ENCODE results near the gene ANXA6. TPM values are rescaled to one million over a fixed set of nuclear protein-coding genes. Genes with fewer than 3 reads are reported as not detected.

Gene ANXA6
- total and polyA plus RNA-seq, 7 donors, result 22.9 to 333 (median 233) TPM

DNA sequence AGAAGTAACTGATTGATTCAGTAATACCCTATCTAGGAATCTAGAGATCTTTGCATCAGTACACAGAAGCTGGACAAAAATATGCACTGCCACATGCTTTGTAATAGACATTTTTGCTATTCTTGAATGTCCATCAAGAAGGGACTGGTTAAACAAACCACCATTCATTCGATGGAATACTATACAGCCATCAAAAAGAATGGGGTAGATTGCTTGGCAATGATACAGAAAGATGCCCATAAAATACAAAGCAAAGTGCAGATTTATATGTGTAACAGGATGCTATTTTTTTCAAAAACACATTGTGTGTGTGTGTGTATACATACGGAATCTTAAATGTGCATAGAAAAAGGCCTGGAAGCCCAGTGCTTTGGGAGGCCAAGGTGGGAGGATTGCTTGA, 84.3 kb downstream of the ANXA6 start:
- Histone ChIP-seq H3K27ac (no peak overlapping the region), H3K4me3 (no peak overlapping the region), H3K4me1 (peaks cover 0 to 54% (median 43%) of the 10 kb centered on the region in 4 donors), H3K27me3 (no peaks in the 10 kb centered on the region), H3K36me3 (no peaks in the 10 kb centered on the region), H3K9me3 (no peaks in the 10 kb centered on the region)
- no peak for DNase-seq
- intact Hi-C loops (cut with DNase I), result no loop called here
- TF ChIP-seq EP300 (IDR thresholded peaks at IDR 0.05) (no peak), POLR2AphosphoS5 (IDR thresholded peaks at IDR 0.05) (no peak), CTCF (IDR thresholded peaks at IDR 0.05) (no peak), POLR2A (IDR thresholded peaks at IDR 0.05) (no peak)
- WGBS, 2 donors, result 95 to 98% methylated on average over 2 of the region's 2 CpGs

DNA sequence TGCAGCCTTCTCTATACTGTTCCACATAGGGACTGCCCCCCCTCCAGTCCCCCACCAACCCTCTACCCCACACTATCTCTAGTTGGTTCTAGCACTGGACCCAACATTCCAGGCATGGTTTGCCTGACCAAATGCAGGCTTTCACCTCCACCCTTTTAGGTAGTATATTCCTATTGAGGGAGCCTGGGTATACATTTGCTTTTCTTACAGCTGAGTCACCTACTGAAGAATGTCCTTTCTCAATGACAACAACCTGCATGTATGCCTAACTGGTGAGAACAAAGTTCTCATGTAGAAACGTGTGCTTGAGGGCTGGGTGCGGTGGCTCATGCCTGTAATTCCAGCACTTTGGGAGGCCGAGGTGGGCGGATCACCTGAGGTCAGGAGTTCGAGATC, 85.0 kb downstream of the ANXA6 start:
- Histone ChIP-seq H3K27ac (no peak overlapping the region), H3K4me1 (peaks cover 0 to 55% (median 50%) of the 10 kb centered on the region in 4 donors), H3K27me3 (no peaks in the 10 kb centered on the region), H3K36me3 (no peaks in the 10 kb centered on the region), H3K4me3 (no peak overlapping the region), H3K9me3 (no peaks in the 10 kb centered on the region)
- intact Hi-C loops (cut with DNase I), result no loop called here
- no peak for TF ChIP-seq POLR2A (IDR thresholded peaks at IDR 0.05)
- no peak for TF ChIP-seq EP300 (IDR thresholded peaks at IDR 0.05)
- TF ChIP-seq CTCF (IDR thresholded peaks at IDR 0.05), result no peak
- TF ChIP-seq POLR2AphosphoS5 (IDR thresholded peaks at IDR 0.05), result no peak
- DNase-seq, result no peak
- WGBS, 2 donors, result 64 to 90% methylated on average over 5 of the region's 5 CpGs

- H3K36me3 ChIP-seq, result no peaks in the 10 kb centered on the region
- H3K27ac ChIP-seq, result no peak overlapping the region
- 91 to 92% methylated on average over 10 of the region's 10 CpGs for WGBS, 2 donors
- no peak for DNase-seq
- intact Hi-C loops (cut with DNase I), result no loop called here
- no peak overlapping the region for H3K4me3 ChIP-seq
- H3K27me3 ChIP-seq, result no peaks in the 10 kb centered on the region
- H3K9me3 ChIP-seq, result no peaks in the 10 kb centered on the region
- H3K4me1 ChIP-seq, result peaks cover 0 to 58% (median 54%) of the 10 kb centered on the region in 4 donors
- no peak for TF ChIP-seq POLR2A (IDR thresholded peaks at IDR 0.05)
- TF ChIP-seq EP300 (IDR thresholded peaks at IDR 0.05), result no peak
- no peak for TF ChIP-seq CTCF (IDR thresholded peaks at IDR 0.05)
- no peak for TF ChIP-seq POLR2AphosphoS5 (IDR thresholded peaks at IDR 0.05)
Measured at GRCh38 chr5:151071848-151072629, 85.5 kb downstream of the ANXA6 start.

- peaks cover 0 to 68% (median 53%) of the 10 kb centered on the region in 4 donors for H3K4me1 ChIP-seq
Measured at GRCh38 chr5:151071021-151071420, 86.6 kb downstream of the ANXA6 start.

More at GRCh38 chr5:151071021-151071420, 86.6 kb downstream of the ANXA6 start:
- Histone ChIP-seq H3K27me3 (no peaks in the 10 kb centered on the region), H3K4me3 (no peak overlapping the region), H3K36me3 (no peaks in the 10 kb centered on the region), H3K27ac (no peak overlapping the region), H3K9me3 (no peaks in the 10 kb centered on the region)
- TF ChIP-seq EP300 (IDR thresholded peaks at IDR 0.05), result no peak
- no peak for TF ChIP-seq CTCF (IDR thresholded peaks at IDR 0.05)
- TF ChIP-seq POLR2AphosphoS5 (IDR thresholded peaks at IDR 0.05), result no peak
- TF ChIP-seq POLR2A (IDR thresholded peaks at IDR 0.05), result no peak
- intact Hi-C loops (cut with DNase I), result no loop called here
- 97 to 98% methylated on average over 4 of the region's 4 CpGs for WGBS, 2 donors
- DNase-seq, result no peak
